ENCODE measurements around the gene GHRHR. TPM values are rescaled to one million over a fixed set of nuclear protein-coding genes. Genes with fewer than 3 reads are reported as not detected.

Gene GHRHR
- total and polyA plus RNA-seq, 2 donors from 2014 or later: 0.75 TPM; not detected in 1

DNA sequence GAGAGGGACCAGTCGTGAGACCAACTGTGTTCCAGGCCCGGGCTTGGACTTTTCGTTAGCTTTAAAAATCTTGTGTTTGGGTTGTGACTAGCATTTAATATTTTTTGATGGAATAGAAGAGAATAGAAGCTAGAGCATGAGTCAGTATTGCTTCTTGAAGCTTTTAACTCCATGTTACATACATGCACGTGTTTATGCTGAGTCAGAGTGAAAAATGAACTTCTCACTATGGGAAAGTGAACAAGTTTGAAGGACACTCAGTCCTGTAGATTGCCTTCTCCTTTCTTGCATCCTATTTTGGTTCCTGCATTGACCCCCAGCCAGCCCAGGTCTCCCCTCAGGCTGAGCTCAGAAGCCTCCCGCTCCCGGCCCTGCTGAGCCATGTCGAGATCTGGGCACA, 31.8 kb downstream of the GHRHR start:
- no peak overlapping the region for H3K27ac ChIP-seq (ENCODE audit: low read depth in 2 of 2, low read length in 2 of 2)
- no peaks in the 10 kb centered on the region for H3K9me3 ChIP-seq (ENCODE audit: control insufficient read depth in 2 of 3, insufficient read depth in 1 of 3, low read length in 3 of 3)
- H3K36me3 ChIP-seq (ENCODE audit: control insufficient read depth in 2 of 3, insufficient read depth in 3 of 3, low read length in 3 of 3): no peaks in the 10 kb centered on the region
- FAIRE-seq: no peak
- no peaks in the 10 kb centered on the region for H3K4me1 ChIP-seq (ENCODE audit: control insufficient read depth in 2 of 3, insufficient read depth in 2 of 3, low read depth in 1 of 3, low read length in 3 of 3)
- H3K27me3 ChIP-seq (ENCODE audit: control insufficient read depth, insufficient read depth, low read length): no peaks in the 10 kb centered on the region
- H3K4me3 ChIP-seq (ENCODE audit: low read length in 3 of 3): no peak overlapping the region
- TF ChIP-seq CTCF (IDR thresholded peaks at IDR 0.05; ENCODE audit: borderline replicate concordance, extremely low read depth, insufficient read depth): no peak
- no peak overlapping the region for H3K9ac ChIP-seq (ENCODE audit: low read length in 3 of 3)
- intact Hi-C loops (cut with DNase I): no loop called here
- DNase-seq: no peak

- Histone ChIP-seq H3K9me3 (ENCODE audit: control insufficient read depth in 2 of 3, insufficient read depth in 1 of 3, low read length in 3 of 3) (no peaks in the 10 kb centered on the region), H3K27me3 (ENCODE audit: control insufficient read depth, insufficient read depth, low read length) (no peaks in the 10 kb centered on the region), H3K36me3 (ENCODE audit: control insufficient read depth in 2 of 3, insufficient read depth in 3 of 3, low read length in 3 of 3) (no peaks in the 10 kb centered on the region), H3K9ac (ENCODE audit: low read length in 3 of 3) (no peak overlapping the region), H3K27ac (ENCODE audit: low read depth in 2 of 2, low read length in 2 of 2) (no peak overlapping the region), H3K4me1 (ENCODE audit: control insufficient read depth in 2 of 3, insufficient read depth in 2 of 3, low read depth in 1 of 3, low read length in 3 of 3) (no peaks in the 10 kb centered on the region), H3K4me3 (ENCODE audit: low read length in 3 of 3) (no peak overlapping the region)
- FAIRE-seq: no peak
- intact Hi-C loops (cut with DNase I): no loop called here
- no peak for TF ChIP-seq CTCF (IDR thresholded peaks at IDR 0.05; ENCODE audit: borderline replicate concordance, extremely low read depth, insufficient read depth)
- DNase-seq: no peak
Measured at GRCh38 chr7:30996256-30996655, 32.5 kb downstream of the GHRHR start.

GRCh38 chr7:30996883-30997282, 33.1 kb downstream of the GHRHR start:
- intact Hi-C loops (cut with DNase I): no loop called here
- TF ChIP-seq CTCF (IDR thresholded peaks at IDR 0.05; ENCODE audit: borderline replicate concordance, extremely low read depth, insufficient read depth): no peak
- Histone ChIP-seq H3K4me3 (ENCODE audit: low read length in 3 of 3) (no peak overlapping the region), H3K9ac (ENCODE audit: low read length in 3 of 3) (no peak overlapping the region), H3K4me1 (ENCODE audit: control insufficient read depth in 2 of 3, insufficient read depth in 2 of 3, low read depth in 1 of 3, low read length in 3 of 3) (no peaks in the 10 kb centered on the region), H3K9me3 (ENCODE audit: control insufficient read depth in 2 of 3, insufficient read depth in 1 of 3, low read length in 3 of 3) (no peaks in the 10 kb centered on the region), H3K27ac (ENCODE audit: low read depth in 2 of 2, low read length in 2 of 2) (no peak overlapping the region), H3K36me3 (ENCODE audit: control insufficient read depth in 2 of 3, insufficient read depth in 3 of 3, low read length in 3 of 3) (no peaks in the 10 kb centered on the region), H3K27me3 (ENCODE audit: control insufficient read depth, insufficient read depth, low read length) (no peaks in the 10 kb centered on the region)
- no peak for FAIRE-seq
- no peak for DNase-seq

DNA sequence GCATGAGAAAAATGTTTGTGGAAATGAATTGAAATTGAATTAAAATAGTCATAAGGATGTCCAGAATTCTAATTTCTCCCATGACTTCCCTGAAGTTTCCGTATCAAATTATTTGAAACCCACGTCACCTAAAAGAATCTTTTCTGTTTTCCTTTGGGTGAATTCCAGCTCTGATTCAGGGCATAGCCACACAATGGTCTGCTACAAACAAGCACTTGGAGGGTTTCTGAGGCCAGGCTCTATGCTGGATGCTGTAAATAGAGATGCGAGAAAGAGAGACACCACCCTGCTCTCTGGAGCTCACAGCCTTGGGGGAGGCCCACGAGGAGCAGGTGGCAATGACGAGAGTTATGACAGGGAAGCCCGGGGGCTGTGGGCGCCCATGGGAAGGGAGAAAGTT, 33.6 kb downstream of the GHRHR start:
- Histone ChIP-seq H3K27ac (ENCODE audit: low read depth in 2 of 2, low read length in 2 of 2) (no peak overlapping the region), H3K27me3 (ENCODE audit: control insufficient read depth, insufficient read depth, low read length) (no peaks in the 10 kb centered on the region), H3K36me3 (ENCODE audit: control insufficient read depth in 2 of 3, insufficient read depth in 3 of 3, low read length in 3 of 3) (no peaks in the 10 kb centered on the region), H3K9ac (ENCODE audit: low read length in 3 of 3) (no peak overlapping the region), H3K9me3 (ENCODE audit: control insufficient read depth in 2 of 3, insufficient read depth in 1 of 3, low read length in 3 of 3) (no peaks in the 10 kb centered on the region), H3K4me1 (ENCODE audit: control insufficient read depth in 2 of 3, insufficient read depth in 2 of 3, low read depth in 1 of 3, low read length in 3 of 3) (no peaks in the 10 kb centered on the region), H3K4me3 (ENCODE audit: low read length in 3 of 3) (no peak overlapping the region)
- DNase-seq: no peak
- intact Hi-C loops (cut with DNase I): no loop called here
- TF ChIP-seq CTCF (IDR thresholded peaks at IDR 0.05; ENCODE audit: borderline replicate concordance, extremely low read depth, insufficient read depth): no peak
- FAIRE-seq: no peak

Data from kidney (tissue), 14 donors.